ENCODE results near the gene ESRRB.

- TF ChIP-seq CTCF (IDR thresholded peaks at IDR 0.05) (no peak), POLR2A (IDR thresholded peaks at IDR 0.05) (no peak)
These were observed 25.3 kb upstream of the ESRRB start for GRCh38 chr14:76350671-76351070.

Measured in vagina (tissue), 2 donors.